ENCODE data around the gene POU6F1.

The POU6F1 gene

GRCh38 chr12:51171884-51172514 lies 45.9 kb downstream of the POU6F1 start:
- no peak for DNase-seq (ENCODE audit: low read depth, low spot score)

GRCh38 chr12:51163795-51164194 lies 54.1 kb downstream of the POU6F1 start:
- no peak for DNase-seq (ENCODE audit: low read depth, low spot score)

GRCh38 chr12:51162217-51162616 lies 55.6 kb downstream of the POU6F1 start:
- no peak for DNase-seq (ENCODE audit: low read depth, low spot score)

- DNase-seq (ENCODE audit: low read depth, low spot score), result no peak
Observed at GRCh38 chr12:51160814-51161459, 56.9 kb downstream of the POU6F1 start.

GRCh38 chr12:51156245-51156765 lies 61.6 kb downstream of the POU6F1 start:
- no peak for DNase-seq (ENCODE audit: low read depth, low spot score)

DNA sequence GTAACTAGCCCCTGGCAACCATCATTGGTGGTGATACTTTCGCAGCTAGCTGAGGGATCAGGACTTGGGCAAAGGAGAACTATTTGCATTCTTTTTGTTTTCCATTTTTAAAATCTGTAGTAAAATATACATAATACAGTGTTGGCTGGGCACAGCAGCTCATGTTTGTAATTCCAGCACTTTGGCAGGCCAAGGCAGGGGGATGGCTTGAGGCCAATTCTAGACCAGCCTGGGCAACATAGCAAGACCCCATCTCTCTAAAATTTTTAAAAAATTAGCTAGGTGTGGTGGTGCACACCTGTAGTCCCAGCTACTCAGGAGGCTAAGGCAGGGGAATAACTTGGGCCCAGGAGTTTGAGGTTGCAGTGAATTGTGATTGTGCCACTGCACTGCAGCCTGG lies 64.9 kb downstream of the POU6F1 start:
- DNase-seq (ENCODE audit: low read depth, low spot score), result no peak

GRCh38 chr12:51150777-51151176 lies 67.1 kb downstream of the POU6F1 start:
- no peak for DNase-seq (ENCODE audit: low read depth, low spot score)

DNA sequence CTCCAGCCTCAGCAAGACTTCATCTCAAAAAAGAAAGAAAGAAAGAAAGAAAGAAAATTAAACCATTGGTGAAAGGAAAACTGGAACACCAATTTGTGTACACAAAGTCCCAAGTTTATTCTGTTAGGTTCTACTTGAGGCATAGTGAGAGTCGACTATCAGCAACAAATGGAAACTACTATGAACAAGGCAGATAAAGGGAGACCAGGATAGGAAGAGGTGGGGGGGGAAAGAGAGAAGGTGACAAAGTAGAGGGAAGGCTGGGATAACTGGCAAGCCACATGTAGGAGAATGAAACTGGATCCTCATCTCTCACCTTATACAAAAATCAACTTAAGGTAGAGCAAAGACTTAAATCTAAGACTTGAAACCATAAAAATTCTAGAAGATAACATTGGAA lies 70.6 kb downstream of the POU6F1 start:
- DNase-seq (ENCODE audit: low read depth, low spot score), result no peak

GRCh38 chr12:51139292-51139844 lies 78.5 kb downstream of the POU6F1 start:
- no peak for DNase-seq (ENCODE audit: low read depth, low spot score)
